AG10803 (cell line): Measurements from ENCODE around the gene PCSK6.
"Not testable (repeated sequence)": the region's sequence is repeated elsewhere in the genome, so short reads cannot be mapped to it uniquely, and the experiment has no call there.

Source experiments
- DNase-seq: peaks from one replicate; pipeline ENCODE4 v3.0.0; 2010; ENCODE audit warnings: low read depth
- H3K4me3 ChIP-seq: 2 replicates; pipeline ENCODE4 v1.5.1; 2011; ENCODE audit warnings: mild to moderate bottlenecking, low read length, control low read depth
- TF ChIP-seq, protein P1 (sequence below): conservative IDR thresholded peaks from 2 replicates; pipeline ENCODE4 v1.5.1; 2011; ENCODE audit warnings: mild to moderate bottlenecking, low read length, control low read depth, inconsistent platforms

The PCSK6 gene

DNA sequence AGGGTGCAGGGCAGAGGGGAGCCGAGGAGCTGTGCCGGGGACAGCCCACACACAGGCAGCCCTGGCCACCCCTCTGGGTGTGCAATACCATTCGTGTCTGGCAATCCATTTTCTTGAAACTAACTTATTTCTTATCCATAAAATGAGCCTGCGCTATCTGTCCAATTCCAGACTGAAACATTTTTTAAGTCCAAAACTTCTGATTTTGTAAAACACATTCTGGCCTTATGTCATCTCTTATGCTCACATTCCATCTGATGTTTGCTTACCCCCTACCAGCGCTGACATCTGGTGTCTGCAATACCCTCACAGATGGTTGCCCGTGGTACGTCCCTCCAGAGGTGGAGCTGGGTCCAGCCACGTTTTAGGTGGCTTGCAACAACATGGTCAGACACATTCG, 31.8 kb downstream of the PCSK6 start:
- no peak overlapping the region for H3K4me3 ChIP-seq
- TF ChIP-seq, protein P1, sequence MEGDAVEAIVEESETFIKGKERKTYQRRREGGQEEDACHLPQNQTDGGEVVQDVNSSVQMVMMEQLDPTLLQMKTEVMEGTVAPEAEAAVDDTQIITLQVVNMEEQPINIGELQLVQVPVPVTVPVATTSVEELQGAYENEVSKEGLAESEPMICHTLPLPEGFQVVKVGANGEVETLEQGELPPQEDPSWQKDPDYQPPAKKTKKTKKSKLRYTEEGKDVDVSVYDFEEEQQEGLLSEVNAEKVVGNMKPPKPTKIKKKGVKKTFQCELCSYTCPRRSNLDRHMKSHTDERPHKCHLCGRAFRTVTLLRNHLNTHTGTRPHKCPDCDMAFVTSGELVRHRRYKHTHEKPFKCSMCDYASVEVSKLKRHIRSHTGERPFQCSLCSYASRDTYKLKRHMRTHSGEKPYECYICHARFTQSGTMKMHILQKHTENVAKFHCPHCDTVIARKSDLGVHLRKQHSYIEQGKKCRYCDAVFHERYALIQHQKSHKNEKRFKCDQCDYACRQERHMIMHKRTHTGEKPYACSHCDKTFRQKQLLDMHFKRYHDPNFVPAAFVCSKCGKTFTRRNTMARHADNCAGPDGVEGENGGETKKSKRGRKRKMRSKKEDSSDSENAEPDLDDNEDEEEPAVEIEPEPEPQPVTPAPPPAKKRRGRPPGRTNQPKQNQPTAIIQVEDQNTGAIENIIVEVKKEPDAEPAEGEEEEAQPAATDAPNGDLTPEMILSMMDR = no peak
- DNase-seq = no peak

- H3K4me3 ChIP-seq = no peak overlapping the region
- TF ChIP-seq, protein P1 = no peak
- peak; percentile 43 for DNase-seq
These were observed 33.3 kb downstream of the PCSK6 start for GRCh38 chr15:101456057-101456739.

- no peak overlapping the region for H3K4me3 ChIP-seq
- DNase-seq = peak; percentile 62
- TF ChIP-seq, protein P1 = no peak
These were observed 34.0 kb downstream of the PCSK6 start for GRCh38 chr15:101455291-101456025.

DNA sequence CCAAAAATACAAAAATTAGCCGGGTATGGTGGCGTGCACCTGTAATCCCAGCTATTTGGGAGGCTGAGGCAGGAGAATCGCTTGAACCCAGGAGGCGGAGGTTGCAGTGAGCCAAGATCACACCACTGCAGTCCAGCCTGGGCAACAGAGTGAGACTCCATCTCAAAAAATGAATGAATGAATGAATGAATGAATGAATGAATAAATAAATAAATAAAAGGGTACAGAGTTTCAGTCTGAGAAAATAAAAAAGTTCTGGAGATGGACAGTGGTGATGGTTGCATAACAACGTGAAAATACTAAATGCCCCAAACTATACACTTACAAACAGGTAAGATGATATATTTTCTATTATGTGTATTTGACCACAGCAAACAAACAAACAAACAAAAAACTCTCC, 34.7 kb downstream of the PCSK6 start:
- not testable (repeated sequence) for DNase-seq, H3K4me3 ChIP-seq

DNA sequence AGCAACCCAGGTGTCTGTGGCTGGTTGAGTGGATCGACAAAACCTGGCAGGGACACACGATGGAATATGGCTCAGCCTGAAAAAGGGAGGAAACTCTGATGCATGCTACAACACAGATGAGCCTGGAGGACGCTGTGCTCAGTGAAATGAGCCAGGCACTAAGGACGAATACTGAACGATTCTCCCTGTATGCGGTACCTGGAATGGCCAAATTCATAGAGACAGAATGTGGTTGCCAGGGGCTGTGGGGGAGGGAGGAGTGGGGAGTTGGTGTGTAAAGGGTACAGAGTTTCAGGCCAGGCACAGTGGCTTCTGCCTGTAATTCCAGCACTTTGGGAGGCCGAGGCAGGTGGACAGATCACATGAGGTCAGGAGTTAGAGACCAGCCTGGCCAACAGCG, 35.1 kb downstream of the PCSK6 start:
- no peak for DNase-seq
- no peak overlapping the region for H3K4me3 ChIP-seq
- TF ChIP-seq, protein P1 = no peak

- TF ChIP-seq, protein P1 = no peak
- no peak overlapping the region for H3K4me3 ChIP-seq
- DNase-seq = no peak
These were observed 36.1 kb downstream of the PCSK6 start for GRCh38 chr15:101453123-101454120.

DNA sequence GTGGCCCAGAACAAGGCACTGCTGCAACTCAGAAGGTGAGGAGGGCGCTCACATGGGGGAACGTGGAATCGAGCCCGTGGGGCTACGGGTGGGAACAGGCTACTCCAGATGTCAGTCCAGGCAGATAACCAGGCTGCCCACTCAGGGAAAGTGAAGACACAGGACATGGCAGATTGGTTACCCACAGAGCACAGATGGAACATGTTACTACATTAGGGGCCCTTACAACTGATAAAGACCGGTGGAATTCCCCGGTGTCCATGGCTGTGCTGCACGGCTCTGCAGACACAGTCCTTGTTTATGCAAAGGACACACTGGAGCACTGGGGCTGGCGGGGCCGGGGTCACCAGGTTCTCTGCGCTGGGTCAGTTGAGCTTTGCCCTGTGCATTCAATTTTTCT, 36.9 kb downstream of the PCSK6 start:
- no peak overlapping the region for H3K4me3 ChIP-seq
- TF ChIP-seq, protein P1 = no peak
- DNase-seq = no peak
